IMR-90 (cell line): ENCODE results near the gene C17orf100. TPM values are rescaled to one million over a fixed set of nuclear protein-coding genes. Genes with fewer than 3 reads are reported as not detected.

ENCODE experiments used
- ATAC-seq: fragments of 200-7000 bp; cut with Tn5 transposase; 2 replicates; pipeline ENCODE4 v1.9.1; 2020; ENCODE audit warnings: low read depth, mild to moderate bottlenecking, moderate library complexity
- BruUV-seq: library from RNA; stranded (reverse); fragments of 400-500 nt; replicated peaks from 2 replicates; lab custom pipeline; 2021; lab: Mats Ljungman, UMichigan
- CTCF ChIA-PET: fragments of 300-600 bp; formaldehyde crosslinking; extraction: SDS; loops from one replicate; lab custom pipeline; 2021; ENCODE audit warnings: antibody characterized with exemption; lab: Yijun Ruan, JAX
- POLR2A ChIA-PET: fragments of 300-600 bp; sonication (Branson Sonifier 250); formaldehyde crosslinking; loops from one replicate; lab custom pipeline; 2022; ENCODE audit warnings: antibody characterized with exemption; ENCODE audit not compliant: unreplicated experiment; lab: Charles Lee
- DNase-seq: peaks from one replicate; pipeline ENCODE4 v3.0.0; 2013
- H2AFZ ChIP-seq: replicated peaks from 2 replicates; pipeline ENCODE3; 2013; ENCODE audit warnings: low read length, mild to moderate bottlenecking; ENCODE audit not compliant: poor library complexity
- H2AK5ac ChIP-seq: 2 replicates; pipeline ENCODE4 v1.6.1; 2013; ENCODE audit warnings: low read depth, low read length, inconsistent platforms
- H2AK9ac ChIP-seq: replicated peaks from 2 replicates; pipeline ENCODE3; 2013; ENCODE audit warnings: mild to moderate bottlenecking, low read depth, low read length, moderate library complexity; ENCODE audit not compliant: poor library complexity
- H2BK120ac ChIP-seq: 2 replicates; pipeline ENCODE4 v1.6.1; 2013; ENCODE audit warnings: low read depth, low read length, inconsistent platforms
- H2BK15ac ChIP-seq: 3 replicates; pipeline ENCODE4 v1.6.1; 2013; ENCODE audit warnings: low read depth, low read length, inconsistent platforms
- H2BK20ac ChIP-seq: 2 replicates; pipeline ENCODE4 v1.6.1; 2013; ENCODE audit warnings: low read depth, mild to moderate bottlenecking, inconsistent platforms, low read length, moderate library complexity
- H2BK5ac ChIP-seq: 2 replicates; pipeline ENCODE4 v1.6.1; 2013; ENCODE audit warnings: mild to moderate bottlenecking, low read depth, low read length, inconsistent platforms; ENCODE audit not compliant: poor library complexity, severe bottlenecking
- H3K14ac ChIP-seq: replicated peaks from 2 replicates; pipeline ENCODE4 v1.6.1; 2013; ENCODE audit warnings: low read depth, low read length, inconsistent platforms
- H3K18ac ChIP-seq: 2 replicates; pipeline ENCODE4 v1.6.1; 2013; ENCODE audit warnings: low read depth, low read length, control low read depth
- H3K23ac ChIP-seq: 2 replicates; pipeline ENCODE4 v1.6.1; 2013; ENCODE audit warnings: low read depth, low read length, inconsistent platforms
- H3K27ac ChIP-seq: 2 replicates; pipeline ENCODE4 v1.5.1; 2013; ENCODE audit warnings: mild to moderate bottlenecking, control low read depth, low read length; ENCODE audit not compliant: insufficient read depth
- H3K27me3 ChIP-seq: 2 replicates; pipeline ENCODE4 v1.6.1; 2013; ENCODE audit warnings: low read length; ENCODE audit not compliant: control insufficient read depth, insufficient read depth
- H3K36me3 ChIP-seq: 2 replicates; pipeline ENCODE4 v1.6.1; 2013; ENCODE audit warnings: low read length, mixed read lengths; ENCODE audit not compliant: control insufficient read depth, insufficient read depth
- H3K4ac ChIP-seq: 2 replicates; pipeline ENCODE4 v1.6.1; 2013; ENCODE audit warnings: low read depth, low read length, inconsistent platforms
- H3K4me1 ChIP-seq: 2 replicates; pipeline ENCODE4 v1.6.1; 2013; ENCODE audit warnings: low read length, mixed read lengths; ENCODE audit not compliant: control insufficient read depth, insufficient read depth
- H3K4me2 ChIP-seq: 2 replicates; pipeline ENCODE4 v1.6.1; 2013; ENCODE audit warnings: low read depth, mild to moderate bottlenecking, control low read depth, low read length, moderate library complexity
- H3K4me3 ChIP-seq: 2 replicates; pipeline ENCODE4 v1.5.1; 2013; ENCODE audit warnings: low read depth, mild to moderate bottlenecking, control low read depth, low read length, moderate library complexity; ENCODE audit not compliant: insufficient read depth
- H3K56ac ChIP-seq: 2 replicates; pipeline ENCODE4 v1.6.1; 2013; ENCODE audit warnings: low read length, inconsistent platforms; ENCODE audit not compliant: insufficient read depth; ENCODE audit errors: extremely low read depth
- H3K79me1 ChIP-seq, 2 experiments: 2 replicates each; pipeline ENCODE4 v1.6.1; 2013; ENCODE audit warnings: low read length in 2 of 2, inconsistent platforms in 1 of 2, low read depth in 1 of 2
- H3K9ac ChIP-seq: 2 replicates; pipeline ENCODE4 v1.6.1; 2013; ENCODE audit warnings: low read depth, low read length, control low read depth
- H3K9me1 ChIP-seq: 2 replicates; pipeline ENCODE4 v1.6.1; 2013; ENCODE audit warnings: low read length, inconsistent platforms; ENCODE audit not compliant: insufficient read depth
- H3K9me3 ChIP-seq: 2 replicates; pipeline ENCODE4 v1.6.1; 2013; ENCODE audit warnings: low read length; ENCODE audit not compliant: control insufficient read depth, insufficient read depth
- H4K20me1 ChIP-seq: 2 replicates; pipeline ENCODE4 v1.6.1; 2013; ENCODE audit warnings: low read length, inconsistent platforms; ENCODE audit not compliant: insufficient read depth
- H4K5ac ChIP-seq: 2 replicates; pipeline ENCODE4 v1.6.1; 2013; ENCODE audit warnings: mild to moderate bottlenecking, low read depth, low read length, control low read depth
- H4K8ac ChIP-seq, 2 experiments: 2 replicates each; pipeline ENCODE4 v1.6.1; 2013; ENCODE audit warnings: low read depth in 2 of 2, low read length in 2 of 2, control low read depth in 1 of 2, inconsistent platforms in 1 of 2
- H4K91ac ChIP-seq: 2 replicates; pipeline ENCODE4 v1.6.1; 2013; ENCODE audit warnings: low read depth, low read length, inconsistent platforms; ENCODE audit not compliant: insufficient read depth
- BHLHE40 ChIP-seq: fragments of 150-350 bp; IDR thresholded peaks from 2 replicates; pipeline ENCODE4 v1.6.1; 2016; ENCODE audit warnings: mild to moderate bottlenecking, low read depth, low read length
- CHD1 ChIP-seq: IDR thresholded peaks from 2 replicates; pipeline ENCODE4 v1.6.1; 2012; ENCODE audit warnings: low read depth, low read length, improper control_type of control experiment
- MXI1 ChIP-seq: IDR thresholded peaks from 2 replicates; pipeline ENCODE4 v1.6.1; 2012; ENCODE audit warnings: low read depth, mild to moderate bottlenecking, low read length, moderate library complexity, borderline replicate concordance
- WGBS, 2 experiments: methylation state at CpG; one replicate each; pipeline versions ENCODE4 v1.1.5 to v1.1.7; 2013; ENCODE audit warnings: missing lambda C conversion rate in 2 of 2; ENCODE audit not compliant: insufficient read length in 1 of 2; ENCODE audit errors: extremely low coverage in 2 of 2; 5-methylcytosine and 5-hydroxymethylcytosine counted together
- dilution Hi-C: fragments of 300-500 bp; cut with HindIII; formaldehyde crosslinking; loops from one replicate; pipeline ENCODE4 v1.14.3; 2018; ENCODE audit warnings: low sequenced_read_pairs; ENCODE audit not compliant: unreplicated experiment
- in situ Hi-C: fragments of 300-500 bp; cut with MboI; formaldehyde crosslinking; loops from 3 replicates; pipeline ENCODE4 v1.14.3; 2019; ENCODE audit warnings: low sequenced_read_pairs, inconsistent platforms, mixed read lengths
- intact Hi-C: fragments of 100-400 bp; cut with micrococcal nuclease; formaldehyde crosslinking; loops from 2 replicates; pipeline ENCODE4 v1.10.0; 2022
- polyA plus RNA-seq, 3 experiments: library from polyadenylated mRNA; depleted of rRNA; stranded (reverse); fragments of >200 nt; gene quantifications; 2 replicates each; pipeline ENCODE4 v1.2.3, GENCODE V29; 2012; ENCODE audit warnings: low replicate concordance in 1 of 3
- total RNA-seq: library from RNA; depleted of rRNA; stranded (reverse); fragments of >200 nt; gene quantifications from 2 replicates; pipeline ENCODE4 v1.2.3, GENCODE V29; 2012

C17orf100 gene
- total and polyA plus RNA-seq, 2 of the 4 experiments (the other 2 are of a cell fraction) = 0.18 to 1.8 TPM

DNA sequence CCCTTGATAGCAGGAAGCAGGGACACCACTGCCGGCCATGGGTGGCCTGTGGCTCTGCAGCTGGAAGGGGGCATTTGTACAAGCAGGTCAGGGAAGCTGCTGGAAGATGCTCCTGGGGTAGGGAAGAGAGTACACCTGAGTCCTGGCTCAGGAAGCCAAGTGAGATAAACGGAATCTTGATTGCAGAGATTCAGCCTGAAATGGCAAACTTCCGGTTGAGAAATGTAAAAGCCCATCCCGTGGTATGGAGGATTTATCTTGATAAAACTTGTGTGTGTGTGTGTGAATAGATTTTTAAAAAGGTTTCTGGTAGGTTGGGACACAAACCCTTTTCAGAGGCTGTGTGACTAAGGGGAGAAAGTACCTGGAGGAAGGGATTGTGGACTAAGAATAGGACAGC is 29.6 kb downstream of the C17orf100 start:
- no peak overlapping the region for H3K4ac ChIP-seq
- no peak overlapping the region for H2BK120ac ChIP-seq
- no peak overlapping the region for H3K23ac ChIP-seq
- ChIA-PET CTCF (no interaction called here), POLR2A (no interaction called here)
- no peak overlapping the region for H2BK20ac ChIP-seq
- no TSS peak for BruUV-seq
- no peak overlapping the region for H3K9ac ChIP-seq
- 20% methylated on average over 1 of the region's 4 CpGs; no CpG with 5 or more reads in 1 of the 2 experiments for WGBS, 2 experiments
- H3K27ac ChIP-seq = no peak overlapping the region
- H3K14ac ChIP-seq = no peak overlapping the region
- H3K36me3 ChIP-seq = no peaks in the 10 kb centered on the region
- dilution Hi-C loops = no loop called here
- H2AK9ac ChIP-seq = no peak overlapping the region
- H4K20me1 ChIP-seq = no peaks in the 10 kb centered on the region
- ATAC-seq (no peak), DNase-seq (no peak)
- H3K4me2 ChIP-seq = no peak overlapping the region
- no peak overlapping the region for H3K18ac ChIP-seq
- H2BK15ac ChIP-seq = no peak overlapping the region
- in situ Hi-C loops = no loop called here
- H4K8ac ChIP-seq = no peak overlapping the region
- no peak overlapping the region for H4K5ac ChIP-seq
- H3K4me3 ChIP-seq = no peak overlapping the region
- H2AFZ ChIP-seq = no peak overlapping the region
- H2BK5ac ChIP-seq = no peak overlapping the region
- H2AK5ac ChIP-seq = no peak overlapping the region
- no peak for TF ChIP-seq MXI1
- TF ChIP-seq BHLHE40 = no peak
- TF ChIP-seq CHD1 = no peak
- H3K9me1 ChIP-seq = no peaks in the 10 kb centered on the region
- peaks cover 22% of the 10 kb centered on the region for H3K27me3 ChIP-seq
- no peaks in the 10 kb centered on the region for H3K79me1 ChIP-seq
- H3K9me3 ChIP-seq = no peaks in the 10 kb centered on the region
- H4K91ac ChIP-seq = no peak overlapping the region
- no peak overlapping the region for H3K56ac ChIP-seq
- H3K4me1 ChIP-seq = no peaks in the 10 kb centered on the region
- intact Hi-C loops = no loop called here
